ENCODE measurements around the gene RPP30. TPM values are rescaled to one million over a fixed set of nuclear protein-coding genes. Genes with fewer than 3 reads are reported as not detected.

RPP30 gene
- total RNA-seq, 3 donors from 2014 or later = 31.8 to 48.7 (median 40.3) TPM

DNA sequence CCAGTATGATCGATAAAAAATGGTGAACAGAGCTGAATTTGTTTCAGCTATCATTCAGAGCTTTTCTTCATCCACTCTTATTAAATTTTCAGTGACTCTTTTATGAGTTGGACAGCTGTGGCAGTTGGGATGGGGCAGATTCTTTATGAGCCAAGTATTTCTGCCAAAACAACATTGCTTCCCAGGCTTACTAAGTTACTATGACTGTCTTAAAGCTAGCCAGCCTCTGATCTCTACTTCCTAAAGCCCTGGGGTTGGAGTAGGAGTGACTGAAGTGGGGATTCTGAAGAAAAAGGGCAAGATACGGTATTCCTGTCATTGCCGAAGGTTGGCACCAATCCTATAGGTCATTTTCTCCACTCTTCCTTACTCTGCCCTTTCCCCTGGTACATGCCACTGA is 12.7 kb downstream of the RPP30 start:
- Histone ChIP-seq H3K4me1 (no peaks in the 10 kb centered on the region), H3K36me3 (no peaks in the 10 kb centered on the region), H3K27me3 (no peaks in the 10 kb centered on the region)

DNA sequence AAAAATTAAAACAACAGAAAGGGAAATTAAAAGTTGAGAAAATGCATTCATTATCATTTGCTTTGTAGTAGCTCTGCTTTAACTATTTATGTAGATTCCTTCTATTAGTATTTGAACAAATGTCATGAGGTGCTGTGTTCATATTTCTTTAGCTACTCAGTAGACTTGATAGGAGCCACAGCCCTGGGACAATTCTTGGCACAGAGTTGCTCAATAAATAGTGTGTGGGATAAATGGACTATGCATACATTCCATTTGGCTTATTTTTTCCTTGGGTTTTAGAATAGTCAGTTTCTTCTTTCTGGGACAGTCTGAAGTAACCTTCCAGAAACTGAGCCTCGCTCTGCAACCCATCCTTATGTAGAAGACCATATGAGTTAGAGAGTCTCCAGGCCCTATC is 13.4 kb downstream of the RPP30 start:
- TF ChIP-seq POLR2AphosphoS5 (IDR thresholded peaks at IDR 0.05) (no peak), POLR2A (IDR thresholded peaks at IDR 0.05) (no peak), CTCF (IDR thresholded peaks at IDR 0.05) (no peak)
- Histone ChIP-seq H3K27me3 (no peaks in the 10 kb centered on the region), H3K9me3 (no peaks in the 10 kb centered on the region), H3K4me1 (no peaks in the 10 kb centered on the region), H3K36me3 (no peaks in the 10 kb centered on the region), H3K4me3 (no peak overlapping the region), H3K27ac (no peak overlapping the region)
- no peak for DNase-seq (ENCODE audit: low spot score in 2 of 2)
- intact Hi-C loops (cut with DNase I; ENCODE audit: low total_unique reads) = no loop called here

More for the DNA sequence above, 12.7 kb downstream of the RPP30 start:
- no peaks in the 10 kb centered on the region for H3K9me3 ChIP-seq
- TF ChIP-seq POLR2A (IDR thresholded peaks at IDR 0.05) (no peak), POLR2AphosphoS5 (IDR thresholded peaks at IDR 0.05) (no peak), CTCF (IDR thresholded peaks at IDR 0.05) (no peak)
- DNase-seq (ENCODE audit: low spot score in 2 of 2) = no peak
- H3K27ac ChIP-seq = no peak overlapping the region
- intact Hi-C loops (cut with DNase I; ENCODE audit: low total_unique reads) = no loop called here
- no peak overlapping the region for H3K4me3 ChIP-seq

DNA sequence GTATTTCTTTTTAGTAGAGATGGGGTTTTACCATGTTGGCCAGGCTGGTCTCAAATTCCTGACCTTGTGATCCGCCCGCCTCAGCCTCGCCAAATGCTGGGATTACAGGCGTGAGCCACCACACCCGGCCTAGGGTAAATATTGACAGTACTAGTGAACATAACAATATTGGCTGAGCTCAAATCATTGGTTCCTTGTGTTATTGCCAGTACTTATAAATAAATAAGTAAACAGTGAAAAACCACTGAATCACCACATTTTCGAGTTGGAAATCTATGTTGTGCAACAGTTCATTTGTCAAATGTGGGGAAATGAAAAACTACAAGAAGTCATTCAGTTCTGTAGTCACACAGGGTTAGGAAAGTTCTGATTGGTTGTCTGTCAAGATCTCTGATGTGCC is 15.8 kb downstream of the RPP30 start:
- Histone ChIP-seq H3K27me3 (no peaks in the 10 kb centered on the region), H3K27ac (no peak overlapping the region), H3K36me3 (no peaks in the 10 kb centered on the region), H3K9me3 (no peaks in the 10 kb centered on the region), H3K4me3 (no peak overlapping the region), H3K4me1 (no peaks in the 10 kb centered on the region)
- intact Hi-C loops (cut with DNase I; ENCODE audit: low total_unique reads) = no loop called here
- TF ChIP-seq CTCF (IDR thresholded peaks at IDR 0.05) = no peak
- TF ChIP-seq POLR2A (IDR thresholded peaks at IDR 0.05) = no peak
- TF ChIP-seq POLR2AphosphoS5 (IDR thresholded peaks at IDR 0.05) = no peak
- DNase-seq (ENCODE audit: low spot score in 2 of 2) = no peak

GRCh38 chr10:90888387-90888786 is 16.6 kb downstream of the RPP30 start:
- no peaks in the 10 kb centered on the region for H3K36me3 ChIP-seq
- DNase-seq (ENCODE audit: low spot score in 2 of 2) = no peak
- no peak overlapping the region for H3K27ac ChIP-seq
- H3K4me3 ChIP-seq = no peak overlapping the region
- H3K27me3 ChIP-seq = no peaks in the 10 kb centered on the region
- no peaks in the 10 kb centered on the region for H3K4me1 ChIP-seq
- intact Hi-C loops (cut with DNase I; ENCODE audit: low total_unique reads) = no loop called here
- H3K9me3 ChIP-seq = no peaks in the 10 kb centered on the region
- TF ChIP-seq POLR2AphosphoS5 (IDR thresholded peaks at IDR 0.05) = no peak
- no peak for TF ChIP-seq POLR2A (IDR thresholded peaks at IDR 0.05)
- no peak for TF ChIP-seq CTCF (IDR thresholded peaks at IDR 0.05)

DNA sequence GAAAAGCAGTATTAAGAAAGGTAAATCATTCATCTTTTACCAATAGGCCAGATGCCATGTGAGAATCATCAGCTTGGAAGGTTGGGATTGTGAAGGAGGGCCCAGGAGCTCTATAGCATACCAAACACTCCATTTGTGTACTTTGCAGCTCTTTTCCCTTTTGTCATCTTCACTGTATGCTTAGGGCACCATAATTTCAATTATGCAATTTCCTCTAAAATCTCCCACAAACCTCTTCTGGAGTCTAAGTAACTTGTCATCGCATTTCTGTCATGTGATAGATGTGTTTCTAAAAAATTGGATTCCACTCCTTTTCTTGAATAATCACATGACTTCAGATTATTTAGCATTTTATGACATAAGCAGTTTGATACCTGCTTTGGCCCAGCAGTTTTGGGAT is 17.9 kb downstream of the RPP30 start:
- intact Hi-C loops (cut with DNase I; ENCODE audit: low total_unique reads) = no loop called here
- H3K27me3 ChIP-seq = no peaks in the 10 kb centered on the region
- no peaks in the 10 kb centered on the region for H3K9me3 ChIP-seq
- no peak overlapping the region for H3K27ac ChIP-seq
- H3K4me1 ChIP-seq = no peaks in the 10 kb centered on the region
- H3K36me3 ChIP-seq = no peaks in the 10 kb centered on the region
- no peak overlapping the region for H3K4me3 ChIP-seq
- no peak for TF ChIP-seq POLR2A (IDR thresholded peaks at IDR 0.05)
- no peak for TF ChIP-seq CTCF (IDR thresholded peaks at IDR 0.05)
- TF ChIP-seq POLR2AphosphoS5 (IDR thresholded peaks at IDR 0.05) = no peak
- no peak for DNase-seq (ENCODE audit: low spot score in 2 of 2)
